Activated T-cell treated with anti-CD3 and anti-CD28 coated beads, Interleukin-2, amount 50 U/mL, for 48 hours (primary cell): ENCODE data around the gene PDLIM5.

Experiments
- DNase-seq, 2 experiments: peaks; one replicate each; pipeline ENCODE4 v3.0.0-alpha.2; 2020

PDLIM5 gene

DNA sequence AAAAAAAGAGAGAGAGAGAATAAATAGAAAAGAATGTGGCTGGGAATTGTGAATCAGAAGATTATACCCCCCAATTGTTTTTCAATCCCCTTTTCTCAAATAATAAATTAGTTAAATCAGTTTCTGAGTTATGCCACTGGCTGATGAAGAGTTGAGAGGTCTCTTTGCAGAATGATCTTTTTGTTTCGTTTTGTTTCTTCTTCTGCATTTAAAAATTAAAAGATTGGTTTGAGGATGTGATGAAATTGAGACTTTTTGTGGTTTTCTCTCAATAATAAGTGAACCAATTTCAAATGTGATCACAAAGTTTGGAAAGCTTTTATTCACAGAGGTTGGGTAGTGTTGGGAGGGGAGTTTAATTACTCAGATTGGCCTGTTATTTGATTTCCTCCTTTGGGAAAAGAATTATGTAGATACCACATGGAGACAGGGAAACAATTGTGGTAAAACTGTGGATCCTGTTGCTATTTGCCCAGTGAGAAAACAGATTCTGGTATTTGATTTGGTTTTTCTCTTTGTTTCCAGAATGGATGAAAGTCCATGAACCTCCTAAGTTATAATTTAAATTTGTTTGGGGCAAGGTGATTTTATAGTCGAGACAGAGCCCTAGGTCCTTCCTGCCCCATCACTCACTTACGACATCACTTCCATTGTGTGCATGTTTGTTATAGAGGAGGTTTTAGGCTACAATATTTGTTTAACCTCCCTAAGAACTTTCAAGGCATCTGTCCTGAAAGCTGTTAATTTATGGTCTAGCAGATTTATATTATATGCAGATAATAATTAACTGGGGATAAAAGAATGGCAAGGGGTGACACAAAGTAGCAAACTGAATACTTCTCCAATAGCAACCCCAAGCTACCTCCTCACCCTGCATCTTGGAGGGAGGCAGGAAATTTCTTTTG is 214.0 kb downstream of the PDLIM5 start:
- DNase-seq, result no peak

GRCh38 chr4:94668724-94669123 is 217.0 kb downstream of the PDLIM5 start:
- no peak for DNase-seq

- DNase-seq, result no peak
Measured at GRCh38 chr4:94669672-94670664, 218.2 kb downstream of the PDLIM5 start.

DNA sequence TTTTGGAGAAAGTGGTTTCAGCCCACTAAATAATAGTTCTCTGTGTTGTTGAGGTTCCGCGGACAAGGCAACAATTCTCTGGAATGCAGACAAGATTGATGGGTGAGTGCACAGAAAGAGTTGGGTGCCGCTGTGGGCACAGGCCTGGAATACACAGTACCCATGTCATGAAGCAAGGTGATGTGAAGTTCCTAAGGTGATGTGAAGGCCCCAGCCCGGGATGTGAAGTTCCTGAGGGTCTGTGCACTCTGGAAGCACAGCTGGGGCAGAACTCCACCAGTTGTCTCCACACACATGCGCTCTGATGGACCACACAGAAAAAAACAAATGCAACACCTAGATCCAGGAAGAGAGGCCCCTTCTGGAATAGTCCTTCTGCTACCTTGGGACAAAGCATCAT is 219.4 kb downstream of the PDLIM5 start:
- DNase-seq, result no peak

- no peak for DNase-seq
Measured at GRCh38 chr4:94673961-94674360, 222.2 kb downstream of the PDLIM5 start.

DNA sequence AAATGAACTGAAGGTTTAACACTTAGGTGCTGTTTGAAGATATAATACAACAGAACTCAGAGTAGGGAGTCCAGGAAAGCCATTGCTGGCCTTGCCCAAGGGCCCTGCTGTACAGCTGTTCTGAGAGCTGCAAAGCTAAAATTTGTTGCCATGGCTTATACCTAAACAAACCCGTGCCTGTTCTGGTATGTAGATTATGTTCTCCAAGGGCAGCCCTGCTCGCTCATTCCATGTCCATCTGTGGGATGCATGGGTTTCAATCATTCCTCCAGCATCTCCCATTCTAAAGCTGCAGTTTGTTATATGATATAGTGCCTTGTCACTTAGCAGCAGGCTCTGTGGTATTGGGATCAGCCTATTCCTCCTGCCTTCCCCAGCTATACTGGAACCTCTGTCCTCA is 225.2 kb downstream of the PDLIM5 start:
- no peak for DNase-seq

- no peak for DNase-seq
Measured at GRCh38 chr4:94678896-94679295, 227.2 kb downstream of the PDLIM5 start.

GRCh38 chr4:94680176-94680862 is 228.6 kb downstream of the PDLIM5 start:
- no peak for DNase-seq

GRCh38 chr4:94686086-94686485 is 234.3 kb downstream of the PDLIM5 start:
- no peak for DNase-seq

GRCh38 chr4:94689155-94689860 is 237.6 kb downstream of the PDLIM5 start:
- no peak for DNase-seq

DNA sequence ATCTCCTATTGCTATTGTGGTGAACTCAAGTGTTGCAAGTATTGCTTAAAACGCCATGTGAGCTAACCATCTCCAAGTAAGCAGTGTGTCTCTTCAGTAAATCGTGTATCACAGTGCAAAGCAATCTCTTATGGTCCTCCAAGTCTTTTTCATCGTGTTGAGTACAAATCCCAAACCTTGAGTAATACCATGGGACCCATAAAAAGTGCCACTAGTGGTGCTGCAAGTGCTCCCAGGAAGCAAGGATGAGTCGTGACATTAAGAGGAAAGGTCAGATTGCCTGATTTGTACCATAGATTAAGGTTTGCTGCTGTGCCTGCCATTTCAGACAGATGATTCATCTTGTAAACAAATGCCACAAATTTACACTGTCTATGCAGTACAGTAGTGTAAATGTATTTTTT is 239.1 kb downstream of the PDLIM5 start:
- no peak for DNase-seq

GRCh38 chr4:94691552-94691951 is 239.8 kb downstream of the PDLIM5 start:
- no peak for DNase-seq

DNA sequence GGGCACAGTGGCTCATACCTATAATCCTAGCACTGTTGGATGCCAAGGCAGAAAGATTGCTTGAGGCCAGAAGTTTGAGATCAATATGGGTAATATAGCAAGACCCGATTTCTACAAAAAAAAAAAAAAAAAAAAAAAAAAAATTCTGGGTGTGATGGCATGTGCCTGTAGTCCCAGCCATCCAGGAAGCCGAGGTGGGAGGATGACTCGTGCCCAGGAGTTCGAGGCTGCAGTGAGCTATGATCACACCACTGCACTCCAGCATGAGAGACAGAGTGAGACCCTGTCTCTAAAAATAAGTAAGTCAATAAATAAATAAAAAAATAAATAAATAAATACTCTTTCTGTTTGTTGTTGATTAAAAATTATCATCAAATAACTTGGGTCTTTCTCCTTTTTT is 243.6 kb downstream of the PDLIM5 start:
- DNase-seq, result peak in 1 of 2 experiments; percentile 17

DNA sequence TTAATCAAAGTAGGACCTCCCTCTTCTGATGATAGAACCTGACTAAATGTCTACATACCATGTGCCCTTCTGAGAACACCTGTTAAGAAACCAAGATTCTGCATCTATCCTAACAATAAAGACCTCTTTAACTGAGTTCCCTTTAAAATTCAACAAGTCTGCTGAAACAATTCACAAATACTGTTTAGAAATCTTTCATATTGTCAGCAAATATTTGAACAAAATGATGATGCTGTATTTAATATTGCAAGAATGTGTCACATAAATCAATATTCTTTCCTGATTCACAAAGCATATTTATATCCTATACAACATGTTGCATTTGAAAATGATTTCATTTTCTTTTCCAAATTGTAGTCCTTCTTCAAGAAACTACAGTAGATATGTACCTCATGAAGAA is 246.4 kb downstream of the PDLIM5 start:
- no peak for DNase-seq

GRCh38 chr4:94700298-94700697 is 248.6 kb downstream of the PDLIM5 start:
- DNase-seq, result no peak

- no peak for DNase-seq
Measured at GRCh38 chr4:94701631-94702300, 250.0 kb downstream of the PDLIM5 start.

- DNase-seq, result no peak
Measured at GRCh38 chr4:94711635-94712034, 259.9 kb downstream of the PDLIM5 start.

- DNase-seq, result no peak
Measured at GRCh38 chr4:94714365-94715160, 262.8 kb downstream of the PDLIM5 start.

DNA sequence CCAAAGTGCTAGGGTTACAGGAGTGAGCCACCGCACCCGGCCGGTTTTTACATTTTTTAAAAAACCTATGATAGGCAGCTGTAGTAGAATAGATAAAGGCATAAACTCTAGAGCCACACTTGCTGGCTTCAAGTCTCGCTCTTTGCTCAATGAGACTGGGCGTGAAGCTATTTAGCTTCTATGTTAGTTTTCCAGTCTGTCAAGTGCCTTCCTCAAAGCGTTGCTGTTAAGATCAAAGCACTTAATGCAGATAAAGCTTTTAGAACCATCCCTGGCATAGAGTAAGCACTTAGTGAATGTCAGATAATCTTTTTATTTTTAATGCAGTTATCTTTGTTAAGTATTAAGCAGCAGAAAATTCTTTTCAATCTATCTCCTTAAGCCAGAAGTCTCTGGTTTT is 264.0 kb downstream of the PDLIM5 start:
- DNase-seq, result no peak
